HTR-8/SVneo (cell line): Measurements from ENCODE around the gene RNASEH2C.
A peak's percentile ranks its signal among the peaks of the same experiment; 100 is the strongest.
"Not testable (repeated sequence)": the region's sequence is repeated elsewhere in the genome, so short reads cannot be mapped to it uniquely, and the experiment has no call there.

ENCODE experiments used
- DNase-seq: peaks from one replicate; pipeline ENCODE4 v3.0.0; 2011; ENCODE audit warnings: low spot score, mixed read lengths; ENCODE audit not compliant: insufficient read length
- FAIRE-seq: peaks from 2 replicates; lab custom pipeline; 2011; peaks lifted over from hg19 to GRCh38; lab: Jason Lieb, UNC

Gene RNASEH2C

DNA sequence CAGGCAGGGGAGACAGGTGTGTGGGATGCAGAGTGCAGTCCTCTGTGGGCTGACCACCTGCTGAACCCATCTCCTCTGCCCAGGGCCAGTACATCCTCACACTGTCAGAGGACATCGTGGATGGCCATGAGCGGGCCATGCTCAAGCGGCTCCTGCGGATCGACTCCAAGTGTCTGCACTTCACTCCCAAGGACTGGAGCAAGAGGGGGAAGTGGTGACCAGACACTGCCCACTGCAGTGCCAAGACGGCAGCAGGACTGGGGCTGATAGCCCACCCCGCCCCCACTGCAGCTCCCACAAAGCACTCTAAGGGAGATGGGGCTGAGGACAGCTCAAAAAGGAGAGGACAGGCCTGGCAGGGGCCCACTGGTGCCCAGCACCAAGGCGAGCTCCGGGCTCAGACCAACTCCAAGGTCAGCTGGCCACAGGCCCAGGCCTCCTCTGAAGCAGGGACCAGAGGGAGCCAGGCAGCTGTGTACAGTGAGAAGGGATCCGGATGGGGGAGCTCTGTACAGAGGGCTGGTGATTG lies 1.6 kb downstream of the RNASEH2C start:
- FAIRE-seq = peak; percentile 91
- no peak for DNase-seq

DNA sequence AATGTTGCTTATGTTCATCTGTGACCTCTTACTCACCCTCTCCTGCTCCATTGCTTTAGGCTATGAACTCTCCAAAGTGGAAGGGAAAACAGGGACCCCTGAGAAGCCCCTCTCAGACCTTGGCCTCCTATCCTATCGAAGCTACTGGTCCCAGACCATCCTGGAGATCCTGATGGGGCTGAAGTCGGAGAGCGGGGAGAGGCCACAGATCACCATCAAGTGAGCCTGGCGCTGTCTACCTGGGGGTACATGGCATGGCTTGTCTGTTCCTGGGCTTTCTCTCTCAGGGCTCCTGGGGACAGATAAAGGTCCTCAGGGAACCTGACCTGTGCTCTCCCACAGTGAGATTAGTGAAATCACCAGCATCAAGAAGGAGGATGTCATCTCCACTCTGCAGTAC lies 2.1 kb downstream of the RNASEH2C start:
- FAIRE-seq (peak; percentile 13), DNase-seq (no peak)

DNA sequence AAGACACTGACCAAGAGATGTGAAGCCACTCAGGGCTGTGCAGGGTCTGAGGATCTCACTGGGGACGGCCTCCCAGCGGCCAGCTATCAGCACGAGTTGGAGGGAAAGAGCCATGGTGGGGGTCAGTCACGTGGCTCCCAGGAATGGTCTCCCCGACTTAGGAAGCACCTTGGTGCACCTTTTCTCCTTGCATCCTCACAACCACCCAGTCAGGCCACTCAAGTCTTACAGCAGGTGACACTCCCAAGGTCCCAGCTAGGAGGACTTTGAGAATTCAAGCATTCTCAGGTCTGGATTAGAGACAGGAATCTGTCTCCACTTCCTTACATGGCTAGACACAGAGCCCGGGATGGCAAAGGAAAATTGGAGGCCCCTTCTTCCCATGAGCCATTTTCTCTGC lies 2.7 kb downstream of the RNASEH2C start:
- FAIRE-seq = no peak
- no peak for DNase-seq

DNA sequence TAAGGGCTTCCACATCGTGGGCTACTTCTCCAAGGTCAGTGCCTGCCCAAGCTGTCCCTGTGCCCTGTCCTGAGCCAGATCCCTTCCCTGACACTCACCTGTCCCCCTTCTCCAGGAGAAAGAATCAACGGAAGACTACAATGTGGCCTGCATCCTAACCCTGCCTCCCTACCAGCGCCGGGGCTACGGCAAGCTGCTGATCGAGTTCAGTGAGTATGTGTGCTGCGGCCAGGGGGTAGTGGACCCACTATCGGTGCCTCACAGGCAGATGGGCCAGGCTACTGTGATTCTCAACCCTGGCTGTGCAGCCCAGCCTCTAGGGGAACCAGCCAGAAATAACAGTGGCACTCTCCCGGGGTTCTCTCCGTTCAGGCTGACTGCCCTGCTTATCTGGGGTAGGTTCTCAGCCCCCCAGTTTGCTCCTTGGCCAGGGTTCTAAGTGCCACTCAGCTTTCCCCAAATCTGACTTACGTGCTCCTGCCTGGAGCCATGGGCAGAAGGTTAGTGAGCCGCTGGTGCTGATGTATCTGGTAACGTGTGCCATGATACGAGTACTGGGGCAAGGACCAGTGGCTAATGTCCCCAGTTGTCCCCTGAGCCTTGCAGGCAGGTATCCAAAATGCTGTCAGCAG lies 3.7 kb downstream of the RNASEH2C start:
- DNase-seq (no peak), FAIRE-seq (peak; percentile 69)

DNA sequence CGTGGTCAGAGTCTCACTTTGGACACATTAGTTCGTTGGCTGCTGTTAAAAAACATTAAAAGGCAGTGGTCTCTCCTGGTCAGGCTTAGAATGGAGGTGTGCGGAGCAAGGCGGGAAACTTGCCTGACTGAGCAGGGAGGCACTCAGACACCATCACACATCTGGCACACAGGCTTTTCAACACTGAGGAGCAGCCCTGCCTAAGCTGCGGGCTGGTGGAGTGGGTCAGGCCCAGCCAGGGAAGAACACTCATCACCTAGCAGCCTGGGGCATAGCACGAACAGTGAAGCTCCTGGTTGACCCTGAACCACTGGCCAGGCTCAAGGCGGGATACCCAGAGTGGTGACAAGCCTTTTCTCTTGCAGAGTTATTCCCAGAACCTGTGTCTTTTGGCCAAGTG lies 4.3 kb downstream of the RNASEH2C start:
- DNase-seq = no peak
- no peak for FAIRE-seq

DNA sequence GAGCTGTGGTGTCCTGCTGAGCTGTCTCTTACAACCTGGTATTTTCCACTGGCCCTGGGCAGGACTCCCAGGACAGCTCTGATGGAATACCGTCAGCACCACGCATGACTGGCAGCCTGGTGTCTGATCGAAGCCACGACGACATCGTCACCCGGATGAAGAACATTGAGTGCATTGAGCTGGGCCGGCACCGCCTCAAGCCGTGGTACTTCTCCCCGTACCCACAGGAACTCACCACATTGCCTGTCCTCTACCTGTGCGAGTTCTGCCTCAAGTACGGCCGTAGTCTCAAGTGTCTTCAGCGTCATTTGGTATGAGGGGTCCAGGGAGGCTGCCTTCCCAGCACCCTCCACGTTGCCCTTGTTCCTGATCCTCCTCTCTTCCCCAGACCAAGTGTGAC lies 6.2 kb downstream of the RNASEH2C start:
- no peak for DNase-seq
- peak; percentile 71 for FAIRE-seq

DNA sequence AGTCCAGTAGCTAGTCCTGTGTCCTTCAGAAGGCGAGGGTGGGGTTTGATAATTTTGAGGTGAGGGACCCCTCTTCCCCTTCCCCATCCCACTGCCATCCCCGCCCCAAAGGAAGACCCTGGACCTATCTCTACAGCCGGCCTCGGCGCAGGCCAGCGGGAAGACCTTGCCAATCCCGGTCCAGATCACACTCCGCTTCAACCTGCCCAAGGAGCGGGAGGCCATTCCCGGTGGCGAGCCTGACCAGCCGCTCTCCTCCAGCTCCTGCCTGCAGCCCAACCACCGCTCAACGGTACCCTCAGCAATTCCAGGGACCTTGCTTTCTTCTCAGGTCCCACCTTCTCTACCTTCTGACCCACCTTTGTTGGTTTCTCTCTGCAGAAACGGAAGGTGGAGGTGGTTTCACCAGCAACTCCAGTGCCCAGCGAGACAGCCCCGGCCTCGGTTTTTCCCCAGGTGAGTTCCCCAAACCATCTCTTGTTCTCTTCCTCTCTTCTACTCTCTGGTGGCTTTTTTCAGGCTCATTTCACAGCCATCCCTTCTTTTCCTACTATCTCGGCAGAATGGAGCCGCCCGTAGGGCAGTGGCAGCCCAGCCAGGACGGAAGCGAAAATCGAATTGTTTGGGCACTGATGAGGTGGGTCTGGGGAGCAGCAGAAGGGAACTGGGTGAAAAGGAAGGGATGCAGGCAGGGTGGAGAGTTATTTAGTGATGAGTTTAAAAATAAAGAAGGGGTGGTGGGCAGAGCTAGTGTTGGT lies 7.2 kb downstream of the RNASEH2C start:
- FAIRE-seq (no peak), DNase-seq (no peak)

DNA sequence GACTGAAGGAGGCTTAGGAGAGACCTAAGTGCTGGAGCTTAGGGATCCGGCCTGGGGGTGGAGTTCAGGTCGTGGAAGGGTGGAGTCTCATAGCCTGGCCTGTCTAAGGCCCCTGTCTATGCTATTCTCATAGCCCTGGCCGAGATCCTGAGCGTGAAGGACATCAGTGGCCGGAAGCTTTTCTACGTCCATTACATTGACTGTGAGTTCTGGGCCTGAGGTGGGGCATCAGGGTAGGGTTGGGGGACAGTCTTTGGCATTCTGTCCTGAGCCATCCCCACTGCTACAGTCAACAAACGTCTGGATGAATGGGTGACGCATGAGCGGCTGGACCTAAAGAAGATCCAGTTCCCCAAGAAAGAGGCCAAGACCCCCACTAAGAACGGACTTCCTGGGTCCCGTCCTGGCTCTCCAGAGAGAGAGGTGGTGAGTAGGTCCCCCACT lies 7.9 kb downstream of the RNASEH2C start:
- DNase-seq = no peak
- no peak for FAIRE-seq

DNA sequence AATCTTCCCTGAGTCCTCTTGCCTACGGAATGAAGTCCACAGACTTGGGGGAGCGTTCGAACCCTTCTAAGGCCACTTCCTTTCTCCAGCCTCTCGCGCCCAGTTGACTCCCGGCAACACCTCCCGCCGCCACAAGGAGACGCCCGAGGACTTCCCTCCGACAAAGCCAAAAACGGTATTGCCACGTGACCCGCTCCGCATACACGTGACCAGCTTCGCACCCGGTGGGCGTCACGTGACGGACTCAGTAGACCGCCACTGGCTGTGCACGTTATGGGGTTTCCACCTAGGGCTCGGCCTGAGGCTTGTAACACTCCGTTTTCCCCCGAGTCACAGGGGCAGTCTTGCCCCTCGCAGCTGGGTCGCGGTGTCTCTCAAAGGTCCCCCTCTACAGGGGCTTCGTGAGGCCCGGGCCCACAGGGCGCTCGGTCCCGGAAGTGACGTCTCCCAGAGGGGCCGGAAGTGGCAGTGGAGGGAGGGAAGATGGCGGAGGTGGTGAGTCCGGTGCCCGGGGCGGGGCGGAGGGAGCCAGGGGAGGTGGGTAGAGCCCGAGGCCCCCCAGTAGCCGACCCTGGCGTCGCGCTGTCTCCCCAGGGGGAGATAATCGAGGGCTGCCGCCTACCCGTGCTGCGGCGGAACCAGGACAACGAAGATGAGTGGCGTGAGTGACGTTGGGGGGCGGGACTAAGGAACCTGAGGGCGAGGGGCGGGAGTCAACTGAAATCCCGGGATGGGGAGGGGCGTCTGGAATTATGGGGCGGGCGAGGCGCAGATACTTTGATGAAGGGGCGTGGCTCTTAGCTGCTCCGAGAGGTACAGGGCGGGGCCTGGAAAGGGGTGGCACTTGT lies 8.6 kb downstream of the RNASEH2C start, which contains the start of gene KAT5:
TSS of gene KAT5 (plus strand) at position 468 of the 848 bp plus-strand sequence. CDS start at position 484, 16 bp downstream.
- DNase-seq = peak; percentile 99
- FAIRE-seq = peak; percentile 99

DNA sequence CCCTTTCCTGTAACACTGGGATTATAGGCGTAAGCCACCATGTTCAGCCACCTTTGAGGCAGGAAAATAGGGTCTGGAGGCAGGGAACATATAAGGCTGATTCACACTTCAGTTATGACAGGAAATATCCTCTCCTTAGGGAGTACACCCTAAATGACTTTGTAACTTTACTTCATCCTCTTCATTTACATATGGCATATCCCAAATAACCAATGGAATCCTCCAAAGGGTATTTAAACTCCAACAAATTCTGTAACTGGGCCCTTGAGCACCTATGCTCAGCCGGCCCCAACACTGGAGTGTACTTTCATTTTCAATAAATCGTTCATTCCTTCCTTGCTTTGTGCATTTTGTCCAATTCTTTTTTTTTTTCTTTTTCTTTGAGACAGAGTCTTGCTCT lies 10.2 kb downstream of the RNASEH2C start:
- FAIRE-seq (no peak), DNase-seq (no peak)

DNA sequence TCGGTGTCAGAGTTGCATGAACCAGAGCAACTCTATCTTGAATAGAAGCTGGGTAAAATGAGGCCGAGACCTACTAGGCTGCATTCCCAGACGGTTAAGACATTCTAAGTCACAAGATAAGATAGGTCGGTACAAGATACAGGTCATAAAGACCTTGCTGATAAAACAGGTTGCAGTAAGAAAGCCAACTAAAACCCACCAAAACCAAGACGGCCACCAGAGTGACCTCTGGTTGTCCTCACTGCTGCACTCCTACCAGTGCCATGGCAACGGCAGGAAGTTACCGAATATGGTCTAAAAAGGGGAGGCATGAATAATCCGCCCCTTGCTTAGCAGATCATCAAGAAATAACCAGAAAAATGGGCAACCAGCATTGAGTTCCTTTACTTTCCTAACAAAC lies 10.9 kb downstream of the RNASEH2C start:
- no peak for DNase-seq
- no peak for FAIRE-seq

DNA sequence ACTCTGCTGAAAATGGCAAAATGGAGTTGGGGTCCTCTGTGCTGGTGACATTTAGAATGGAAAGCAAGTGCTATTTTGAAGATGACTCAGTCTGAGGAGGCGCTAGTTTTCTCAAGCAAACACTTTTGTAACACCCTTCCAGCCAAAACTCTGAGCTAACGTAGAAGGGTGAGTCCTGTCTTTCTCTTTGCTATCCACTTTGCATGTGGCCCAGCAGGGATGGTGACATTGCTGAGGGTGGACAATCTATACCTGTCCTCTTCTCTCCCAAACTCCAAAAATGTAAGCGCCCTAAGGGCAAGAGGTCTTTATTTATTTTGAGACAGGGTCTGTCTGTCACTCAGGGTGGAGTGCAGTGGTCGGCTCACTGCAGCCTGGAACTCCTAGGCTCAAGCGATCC lies 12.1 kb downstream of the RNASEH2C start:
- no peak for FAIRE-seq
- DNase-seq = no peak

DNA sequence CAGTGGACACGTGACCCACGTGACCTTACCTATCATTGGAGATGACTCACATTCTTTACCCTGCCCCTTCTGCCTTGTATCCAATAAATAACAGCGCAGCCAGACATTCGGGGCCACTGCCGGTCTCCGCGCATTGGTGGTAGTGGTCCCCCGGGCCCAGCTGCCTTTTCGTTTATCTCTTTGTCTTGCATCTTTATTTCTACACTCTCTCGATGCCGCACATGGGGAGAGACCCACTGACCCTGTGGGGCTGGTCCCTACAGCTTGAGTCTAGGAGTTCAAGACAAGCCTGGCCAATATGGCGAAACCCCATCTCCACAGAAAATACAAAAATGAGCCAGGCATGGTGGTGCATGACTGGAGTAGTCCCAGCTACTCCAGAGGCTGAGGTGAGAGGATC lies 13.6 kb downstream of the RNASEH2C start:
- not testable (repeated sequence) for FAIRE-seq, DNase-seq

DNA sequence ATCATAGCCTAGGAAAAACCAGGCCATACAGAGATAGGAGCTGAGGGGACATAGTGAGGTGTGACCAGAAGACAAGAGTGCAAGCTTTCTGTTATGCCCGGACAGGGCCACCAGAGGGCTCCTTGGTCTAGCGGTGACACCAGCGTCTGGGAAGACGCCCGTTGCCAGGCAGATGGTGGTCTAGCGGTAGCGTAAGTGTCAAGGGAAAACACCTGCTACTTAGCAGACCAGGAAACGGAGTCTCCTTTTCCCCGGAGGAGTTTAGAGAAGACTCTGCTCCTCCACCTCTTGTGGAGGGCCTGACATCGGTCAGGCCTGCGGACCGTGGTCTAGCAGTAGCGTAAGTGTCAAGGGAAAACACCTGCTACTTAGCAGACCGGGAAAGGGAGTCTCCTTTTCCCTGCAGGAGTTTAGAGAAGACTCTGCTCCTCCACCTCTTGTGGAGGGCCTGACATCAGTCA lies 14.3 kb downstream of the RNASEH2C start:
- DNase-seq, FAIRE-seq: not testable (repeated sequence)

DNA sequence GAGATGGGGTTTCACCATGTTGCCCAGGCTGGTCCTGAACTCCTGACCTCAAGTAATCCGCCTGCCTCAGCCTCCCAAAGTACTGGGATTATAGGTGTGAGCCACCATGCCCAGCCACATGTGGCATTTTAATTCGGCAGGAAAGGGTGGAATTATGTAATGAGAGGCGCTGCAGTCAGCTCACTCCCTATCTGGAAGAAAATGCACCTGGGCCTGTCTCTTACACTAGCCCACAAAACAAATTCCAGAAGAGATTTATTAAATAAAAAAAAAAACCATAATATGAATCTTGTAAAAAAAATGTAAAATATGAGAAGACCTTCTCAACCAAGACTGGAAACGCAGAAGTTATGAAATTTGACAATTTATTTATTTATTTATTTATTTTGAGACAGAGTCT lies 16.8 kb downstream of the RNASEH2C start:
- FAIRE-seq = no peak
- DNase-seq = no peak

DNA sequence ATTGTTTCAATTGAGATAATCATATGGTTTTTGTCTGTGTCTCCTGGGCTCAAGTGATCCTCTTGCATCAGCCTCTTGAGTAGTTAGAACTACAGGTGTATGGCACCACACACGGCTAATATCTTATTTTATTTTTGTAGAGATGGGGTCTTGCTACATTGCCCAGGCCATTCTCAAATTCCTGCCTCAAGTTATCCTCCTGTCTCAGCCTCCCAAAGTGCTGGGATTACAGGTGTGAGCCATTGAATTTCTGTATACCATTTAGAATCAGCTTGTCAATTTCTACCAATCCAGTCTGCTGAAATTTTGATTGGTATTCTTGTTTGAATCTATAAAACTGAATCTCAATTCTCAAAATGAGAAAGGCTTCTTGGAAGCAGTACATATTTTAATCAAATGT lies 18.9 kb downstream of the RNASEH2C start:
- DNase-seq (no peak), FAIRE-seq (no peak)

DNA sequence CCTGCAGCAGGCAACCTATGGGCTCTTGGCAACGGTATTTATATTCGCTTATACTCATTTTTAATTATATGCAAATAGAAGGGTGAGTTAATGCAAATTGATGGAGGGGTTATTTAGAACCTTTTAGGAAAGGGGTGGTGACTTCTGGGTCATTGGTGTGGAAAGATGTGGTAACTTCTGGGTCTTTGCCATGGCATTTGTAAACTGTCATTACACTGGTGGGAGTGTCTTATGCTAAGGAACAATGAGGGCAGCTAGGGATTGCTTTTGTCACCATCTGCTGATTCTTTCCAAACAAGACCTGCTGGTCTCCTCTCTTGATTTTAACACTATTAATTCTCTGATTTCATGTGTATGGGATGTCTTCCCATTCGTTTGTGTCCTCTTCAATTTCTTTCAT lies 20.2 kb downstream of the RNASEH2C start:
- FAIRE-seq (no peak), DNase-seq (no peak)

DNA sequence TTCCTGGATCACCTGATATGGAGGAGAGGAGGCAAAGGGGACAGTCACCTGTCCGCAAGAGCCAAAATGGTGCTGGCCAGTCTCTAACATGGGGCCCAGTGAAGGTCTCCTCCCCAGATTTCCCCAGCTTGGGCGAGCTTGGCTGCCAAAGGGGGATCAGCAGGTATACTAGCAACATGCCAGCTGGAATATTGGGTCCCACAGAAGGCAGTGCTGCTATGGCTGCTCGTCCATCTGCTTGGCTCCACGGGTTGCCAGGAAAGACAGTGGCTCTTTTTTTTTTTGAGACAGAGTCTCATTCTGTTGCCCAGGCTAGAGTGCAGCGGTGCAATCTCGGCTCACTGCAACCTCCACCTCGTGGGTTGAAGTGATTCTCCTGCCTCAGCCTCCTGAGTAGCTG lies 21.3 kb downstream of the RNASEH2C start:
- FAIRE-seq = no peak

DNA sequence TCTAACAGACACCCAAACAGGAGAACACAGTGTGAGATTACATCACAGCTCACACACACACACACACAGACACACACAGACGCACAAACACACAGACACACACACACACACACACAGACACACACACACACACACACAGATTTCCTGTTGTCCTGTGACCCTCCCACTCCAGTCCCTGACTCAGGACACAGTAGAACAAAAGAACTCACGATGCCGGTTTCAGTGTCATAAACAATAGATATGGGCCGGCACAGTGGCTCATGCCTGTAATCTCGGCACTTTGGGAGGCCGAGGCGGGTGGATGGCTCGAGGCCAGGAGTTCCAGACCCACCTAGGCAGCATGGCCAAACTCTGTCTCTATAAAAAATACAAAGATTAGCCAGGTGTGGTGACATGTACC lies 22.4 kb downstream of the RNASEH2C start:
- FAIRE-seq = peak; percentile 54
- DNase-seq = no peak

More for the DNA sequence above, 21.3 kb downstream of the RNASEH2C start:
- no peak for DNase-seq

DNA sequence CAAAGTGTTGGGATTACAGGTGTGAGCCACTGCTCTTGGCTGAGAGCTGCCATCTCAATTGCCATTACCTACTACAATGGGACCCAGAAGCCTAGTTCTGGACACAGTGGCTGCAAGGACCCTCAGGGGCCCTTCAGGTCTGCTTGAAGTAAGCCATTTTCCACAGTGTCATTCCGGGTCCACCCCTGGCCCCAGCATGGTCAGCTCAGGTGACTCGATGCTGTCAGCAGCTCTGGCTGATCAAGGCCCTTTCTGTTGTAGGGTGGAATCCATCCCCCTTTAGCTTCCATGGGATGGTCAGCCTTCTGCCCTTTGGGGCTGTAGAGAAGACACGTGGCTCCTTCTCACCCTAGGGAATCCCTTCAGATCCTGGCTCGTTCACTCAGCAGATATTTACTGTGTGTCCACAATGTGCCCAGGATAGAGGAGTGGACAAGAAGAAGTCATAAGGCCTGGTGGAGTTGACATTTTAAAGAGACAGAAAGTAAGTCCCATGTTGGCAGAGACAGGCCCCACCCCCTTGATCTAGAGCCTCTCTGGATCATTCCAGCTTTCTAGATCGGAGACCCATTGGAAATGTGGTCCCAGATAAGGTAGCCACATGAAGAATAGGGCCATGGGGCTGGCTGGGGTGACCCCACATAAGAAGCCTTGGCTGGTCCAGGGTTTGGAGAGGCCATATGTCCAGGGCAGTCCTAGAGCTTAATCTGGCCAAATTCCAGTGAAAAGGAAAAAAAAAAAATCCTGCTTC lies 23.6 kb downstream of the RNASEH2C start:
- FAIRE-seq = no peak
- no peak for DNase-seq
